Esophagus muscularis mucosa (tissue), 4 donors: ENCODE data around the gene XRCC3. TPM values are rescaled to one million over a fixed set of nuclear protein-coding genes. Genes with fewer than 3 reads are reported as not detected.

ENCODE experiments used
- DNase-seq: peaks from one replicate; pipeline ENCODE4 v3.0.0-alpha.2; 2017; ENCODE audit errors: extremely low spot score
- H3K27ac ChIP-seq, 4 donors: fragments of 200-600 bp; sonication (generic); replicated peaks in 1 of 4; 1 replicate in 3 of 4; 2 replicates in 1 of 4; pipeline ENCODE4 v1.5.1; 2016 to 2019; ENCODE audit warnings: mild to moderate bottlenecking in 1 of 4
- H3K27me3 ChIP-seq, 4 donors: fragments of 200-600 bp; sonication (generic); one replicate each; pipeline versions ENCODE4 v1.5.1 to v1.6.0; 2016 to 2019
- H3K36me3 ChIP-seq, 4 donors: fragments of 200-600 bp; sonication (generic); one replicate each; pipeline ENCODE4 v1.5.1; 2016 to 2019
- H3K4me1 ChIP-seq, 4 donors: fragments of 200-600 bp; sonication (generic); one replicate each; pipeline ENCODE4 v1.5.1; 2016 to 2019
- H3K4me3 ChIP-seq, 4 donors: fragments of 200-600 bp; sonication (generic); 1 replicate in 2 of 4; 2 replicates in 2 of 4; pipeline ENCODE4 v1.5.1; 2016 to 2019; ENCODE audit warnings: mild to moderate bottlenecking in 4 of 4, moderate library complexity in 1 of 4
- H3K9me3 ChIP-seq, 4 donors: fragments of 200-600 bp; sonication (generic); 1 replicate in 3 of 4; 2 replicates in 1 of 4; pipeline ENCODE4 v1.5.1; 2016 to 2019
- EP300 ChIP-seq: sonication (generic); formaldehyde crosslinking; IDR thresholded peaks from one replicate; pipeline ENCODE4 v1.6.1; 2017; ENCODE audit warnings: antibody characterized with exemption
- POLR2A ChIP-seq: fragments of 450-650 bp; IDR thresholded peaks from one replicate; pipeline ENCODE4 v1.6.1; 2017; ENCODE audit warnings: antibody characterized with exemption, moderate library complexity, mild to moderate bottlenecking, low read depth
- POLR2AphosphoS5 ChIP-seq, 2 donors: sonication (generic); formaldehyde crosslinking; IDR thresholded peaks; one replicate each; pipeline ENCODE4 v1.6.1; 2017; ENCODE audit warnings: antibody characterized with exemption in 2 of 2
- WGBS: methylation state at CpG from one replicate; pipeline ENCODE4 v1.1.5; 2018; 5-methylcytosine and 5-hydroxymethylcytosine counted together
- intact Hi-C: fragments of 100-400 bp; cut with DNase I; formaldehyde crosslinking; loops from one replicate; pipeline ENCODE4 v1.15.1; 2023
- total RNA-seq, 4 donors: library from RNA; depleted of rRNA; stranded (reverse); fragments of >200 nt; gene quantifications; one replicate each; pipeline versions ENCODE4 v1.1.0 to v1.2.1, GENCODE V29; 2016
- TF ChIP-seq, protein P1 (sequence below), 3 experiments: fragments of 200-600 bp in 2 of 3; fragments of 450-650 bp in 1 of 3; sonication (generic) in 2 of 3; IDR thresholded peaks; one replicate each; pipeline ENCODE4 v1.5.1; 2017 to 2019; ENCODE audit warnings: antibody characterized with exemption in 3 of 3, mild to moderate bottlenecking in 2 of 3, moderate library complexity in 1 of 3

The XRCC3 gene
- total RNA-seq, 4 donors from 2014 or later: 1.6 to 5.4 (median 2.1) TPM

DNA sequence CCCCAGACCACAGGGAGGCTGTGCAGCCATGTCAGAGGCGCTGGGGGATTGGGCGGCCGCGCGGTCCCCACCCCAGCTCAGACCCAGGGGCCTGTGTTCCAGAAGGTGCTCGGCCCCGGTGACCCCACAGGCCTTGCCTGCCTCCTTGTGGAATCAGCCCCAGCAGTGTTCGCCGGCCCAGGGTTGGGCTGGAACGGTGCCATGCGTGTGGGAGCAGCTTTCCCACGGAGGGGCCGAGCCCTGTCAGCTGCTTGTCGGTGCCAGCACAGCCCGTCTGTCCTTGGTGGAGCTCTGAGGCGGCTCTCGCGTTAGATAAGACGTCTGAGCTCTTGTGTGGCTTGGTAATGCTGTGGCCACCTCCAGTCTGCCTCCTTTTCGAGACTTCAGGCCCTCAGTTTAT is 8.9 kb upstream of the XRCC3 start:
- no peak for DNase-seq
- peak overlapping the region; percentile 80 to 90 (median 86) for H3K27ac ChIP-seq
- H3K27me3 ChIP-seq: no peaks in the 10 kb centered on the region
- peak overlapping the region in 2 of 4 donors; percentile 15 to 29 for H3K4me3 ChIP-seq
- TF ChIP-seq POLR2A (no peak), EP300 (no peak), POLR2AphosphoS5 (IDR thresholded peaks at IDR 0.05) (peak; percentile 14 to 37)
- TF ChIP-seq, protein P1, sequence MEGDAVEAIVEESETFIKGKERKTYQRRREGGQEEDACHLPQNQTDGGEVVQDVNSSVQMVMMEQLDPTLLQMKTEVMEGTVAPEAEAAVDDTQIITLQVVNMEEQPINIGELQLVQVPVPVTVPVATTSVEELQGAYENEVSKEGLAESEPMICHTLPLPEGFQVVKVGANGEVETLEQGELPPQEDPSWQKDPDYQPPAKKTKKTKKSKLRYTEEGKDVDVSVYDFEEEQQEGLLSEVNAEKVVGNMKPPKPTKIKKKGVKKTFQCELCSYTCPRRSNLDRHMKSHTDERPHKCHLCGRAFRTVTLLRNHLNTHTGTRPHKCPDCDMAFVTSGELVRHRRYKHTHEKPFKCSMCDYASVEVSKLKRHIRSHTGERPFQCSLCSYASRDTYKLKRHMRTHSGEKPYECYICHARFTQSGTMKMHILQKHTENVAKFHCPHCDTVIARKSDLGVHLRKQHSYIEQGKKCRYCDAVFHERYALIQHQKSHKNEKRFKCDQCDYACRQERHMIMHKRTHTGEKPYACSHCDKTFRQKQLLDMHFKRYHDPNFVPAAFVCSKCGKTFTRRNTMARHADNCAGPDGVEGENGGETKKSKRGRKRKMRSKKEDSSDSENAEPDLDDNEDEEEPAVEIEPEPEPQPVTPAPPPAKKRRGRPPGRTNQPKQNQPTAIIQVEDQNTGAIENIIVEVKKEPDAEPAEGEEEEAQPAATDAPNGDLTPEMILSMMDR (IDR thresholded peaks at IDR 0.05): peak in 2 of 3 experiments; percentile 23 to 31
- H3K9me3 ChIP-seq: no peaks in the 10 kb centered on the region
- intact Hi-C loops: no loop called here
- peaks cover 5 to 40% (median 26%) of the 10 kb centered on the region in 4 donors for H3K36me3 ChIP-seq
- H3K4me1 ChIP-seq: peaks cover 35 to 96% (median 79%) of the 10 kb centered on the region in 4 donors
- 39% methylated on average over 17 of the region's 20 CpGs for WGBS

DNA sequence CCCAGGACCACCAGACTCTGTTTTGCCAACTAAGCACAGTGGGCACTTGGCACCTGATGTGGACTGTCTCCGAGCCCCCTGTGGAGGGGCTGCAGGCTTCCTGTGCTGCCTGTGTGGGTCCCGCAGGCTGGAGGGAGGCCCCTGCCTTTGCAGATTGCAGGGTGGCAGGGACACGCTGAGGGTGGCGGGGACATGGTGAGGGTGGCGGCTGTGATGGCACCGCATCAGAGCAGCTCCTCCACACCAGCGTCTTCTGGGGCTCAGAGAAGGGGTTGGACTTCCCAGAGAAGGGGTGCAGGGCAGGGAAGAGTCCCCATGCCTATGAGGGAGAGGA is 8.5 kb upstream of the XRCC3 start:
- intact Hi-C loops: no loop called here
- Histone ChIP-seq H3K4me1 (peaks cover 39 to 96% (median 83%) of the 10 kb centered on the region in 4 donors), H3K27me3 (no peaks in the 10 kb centered on the region), H3K4me3 (peak overlapping the region in 3 of 4 donors; percentile 9 to 29 (median 15)), H3K9me3 (no peaks in the 10 kb centered on the region), H3K27ac (peak overlapping the region; percentile 80 to 90 (median 86)), H3K36me3 (peaks cover 1 to 35% (median 22%) of the 10 kb centered on the region in 4 donors)
- WGBS: 87% methylated on average over 3 of the region's 7 CpGs
- TF ChIP-seq EP300 (no peak), POLR2AphosphoS5 (IDR thresholded peaks at IDR 0.05) (no peak), POLR2A (no peak)
- TF ChIP-seq, protein P1 (IDR thresholded peaks at IDR 0.05): no peak
- DNase-seq: no peak

DNA sequence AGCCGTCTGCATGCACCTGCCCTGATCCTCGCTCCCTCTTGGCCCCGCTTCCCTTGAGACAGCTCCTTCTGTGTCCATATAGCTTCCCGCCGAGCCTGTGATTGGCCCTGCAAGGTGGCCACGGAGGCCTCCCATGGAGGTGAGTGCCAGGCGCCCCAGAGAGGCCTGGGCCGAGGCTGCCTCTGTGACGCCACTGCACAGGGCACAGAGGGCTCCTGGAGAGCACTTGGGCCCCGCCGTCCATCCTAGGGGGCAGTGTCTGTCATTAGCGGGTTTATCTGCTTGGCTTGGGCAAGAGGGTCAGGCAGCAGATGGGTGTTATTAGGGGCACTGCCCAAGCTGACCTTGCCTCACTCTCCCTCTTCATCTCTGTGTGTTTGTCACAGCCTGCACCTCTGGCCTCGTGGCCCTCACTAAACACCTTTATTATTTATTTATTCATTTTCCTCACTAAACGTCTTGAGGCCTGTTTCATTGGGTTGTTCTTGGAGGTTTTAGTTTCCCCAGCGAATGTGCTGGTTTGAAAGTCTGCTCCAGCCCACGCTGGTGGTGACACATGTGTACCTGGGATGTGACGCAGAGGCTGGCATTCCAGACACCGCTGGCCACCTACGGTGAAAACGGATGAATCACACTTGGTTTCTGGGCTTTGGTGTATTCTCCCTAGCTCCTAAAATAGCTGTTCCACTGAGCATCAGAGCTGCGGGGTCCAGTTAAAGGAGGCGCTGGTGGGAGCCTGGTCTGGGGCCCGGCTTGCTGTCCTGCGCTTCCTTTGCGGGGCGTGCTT is 6.3 kb upstream of the XRCC3 start:
- no peak for TF ChIP-seq POLR2A
- TF ChIP-seq POLR2AphosphoS5 (IDR thresholded peaks at IDR 0.05): peak; percentile 69 to 75
- no peak for TF ChIP-seq EP300
- TF ChIP-seq, protein P1 (IDR thresholded peaks at IDR 0.05): no peak
- Histone ChIP-seq H3K27me3 (no peaks in the 10 kb centered on the region), H3K27ac (peak overlapping the region; percentile 80 to 90 (median 86)), H3K9me3 (no peaks in the 10 kb centered on the region), H3K4me1 (peaks cover 60 to 100% (median 99%) of the 10 kb centered on the region in 4 donors), H3K36me3 (peaks cover 0 to 17% (median 6%) of the 10 kb centered on the region in 4 donors), H3K4me3 (no peak overlapping the region)
- no peak for DNase-seq
- WGBS: 85% methylated on average over 24 of the region's 26 CpGs
- intact Hi-C loops: no loop called here

DNA sequence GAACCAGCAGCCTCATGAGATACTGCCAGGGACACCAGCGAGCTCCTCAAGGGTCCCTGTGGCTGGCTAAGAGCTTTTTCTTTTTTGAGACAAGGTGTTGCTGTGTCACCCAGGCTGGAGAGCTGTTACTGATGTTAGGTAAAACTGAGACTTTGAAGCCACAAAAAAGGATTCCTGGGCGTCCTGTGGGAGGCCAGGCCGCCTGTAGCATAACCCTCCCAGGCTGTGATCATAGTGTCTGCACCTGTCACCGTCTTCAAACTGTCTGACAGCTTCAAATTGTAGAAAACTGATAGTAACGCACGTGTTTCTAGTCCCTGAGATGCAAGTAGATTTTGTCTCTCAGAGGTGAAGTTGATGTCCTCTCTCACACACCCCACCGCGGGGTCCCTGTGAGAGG is 4.5 kb upstream of the XRCC3 start:
- intact Hi-C loops: no loop called here
- WGBS: 89% methylated on average over 8 of the region's 8 CpGs
- no peak overlapping the region for H3K4me3 ChIP-seq
- H3K9me3 ChIP-seq: no peaks in the 10 kb centered on the region
- no peaks in the 10 kb centered on the region for H3K27me3 ChIP-seq
- H3K27ac ChIP-seq: peak overlapping the region; percentile 40 to 90 (median 73)
- H3K4me1 ChIP-seq: peaks cover 54 to 90% (median 89%) of the 10 kb centered on the region in 4 donors
- TF ChIP-seq, protein P1 (IDR thresholded peaks at IDR 0.05): no peak
- TF ChIP-seq POLR2A: no peak
- TF ChIP-seq POLR2AphosphoS5 (IDR thresholded peaks at IDR 0.05): no peak
- no peak for DNase-seq
- peaks cover 0 to 2% (median 0%) of the 10 kb centered on the region in 4 donors for H3K36me3 ChIP-seq
